HuH-7.5 (cell line): ENCODE results near the gene B3GLCT.

ENCODE experiments used
- DNase-seq: peaks from one replicate; pipeline ENCODE4 v3.0.0; 2011; ENCODE audit warnings: low spot score

The B3GLCT gene

DNA sequence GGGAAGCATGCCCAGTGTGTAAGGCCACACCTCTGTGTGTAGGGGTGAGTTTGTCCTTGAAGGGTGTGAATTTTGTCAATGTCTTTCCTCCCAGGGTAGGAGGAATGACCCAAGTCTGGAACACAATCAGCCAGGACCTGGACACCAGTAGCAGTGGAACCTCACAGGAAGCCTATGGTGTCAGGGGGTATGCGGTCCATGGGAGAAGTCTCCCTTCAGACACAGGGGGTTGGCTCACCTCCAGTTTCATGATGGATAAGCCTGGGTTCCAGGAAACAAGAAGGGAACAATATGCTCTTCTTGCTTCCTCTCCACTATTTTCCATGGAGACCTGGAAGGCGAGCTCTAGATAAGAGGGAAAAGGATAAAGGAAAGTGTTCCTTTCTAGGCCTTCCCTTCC, 23.9 kb downstream of the B3GLCT start:
- DNase-seq = no peak

DNA sequence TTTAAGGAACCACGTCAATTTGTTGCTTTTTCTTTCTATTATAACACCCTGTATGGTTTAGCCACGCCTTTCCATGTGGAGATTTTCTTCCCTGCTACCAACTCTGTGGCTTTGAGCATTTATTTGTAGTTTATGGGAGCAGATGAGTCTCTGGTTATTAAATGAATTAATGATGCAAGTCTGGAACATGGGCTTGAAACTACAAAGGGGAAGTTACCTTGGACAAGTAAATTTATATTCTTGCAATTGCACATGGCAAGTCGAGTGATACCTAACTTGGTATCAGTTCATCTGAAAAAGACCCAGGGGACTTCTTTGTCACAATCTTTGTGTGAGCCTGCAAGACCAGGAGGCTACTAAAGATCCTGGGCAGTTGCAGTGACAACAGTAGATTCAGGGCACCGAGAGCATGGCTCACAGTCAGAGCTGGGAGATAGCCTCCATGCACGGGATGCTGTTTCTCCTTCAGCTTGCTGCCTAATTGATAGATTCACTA, 24.4 kb downstream of the B3GLCT start:
- no peak for DNase-seq

DNA sequence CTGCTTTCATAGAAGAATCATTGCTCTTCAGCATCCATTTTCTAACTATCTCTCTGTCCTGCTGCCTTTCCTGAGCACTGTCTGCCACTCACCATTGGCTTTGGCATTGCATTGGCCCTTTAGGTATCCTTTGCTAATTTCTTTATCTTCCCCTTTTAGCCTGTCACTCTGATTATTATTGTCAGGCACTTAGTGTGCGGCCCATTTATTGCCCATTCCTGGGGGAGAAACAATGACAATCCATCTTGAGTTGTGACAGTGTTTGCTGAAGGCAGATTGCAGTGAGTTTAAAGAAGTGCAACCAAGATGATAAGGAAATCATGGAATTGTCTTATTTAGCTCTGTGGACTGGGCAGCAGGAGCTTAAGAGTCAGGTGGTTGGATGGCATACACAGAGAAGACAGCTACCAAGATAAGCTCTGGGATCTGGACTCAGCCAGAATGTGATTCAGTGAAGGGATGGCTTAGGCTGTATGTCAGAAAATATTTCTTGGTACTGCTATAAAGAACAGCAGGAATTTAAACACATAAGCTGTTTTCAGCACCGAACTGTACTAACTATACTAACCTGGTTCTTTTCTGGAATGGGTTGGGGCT, 25.3 kb downstream of the B3GLCT start:
- DNase-seq = no peak

DNA sequence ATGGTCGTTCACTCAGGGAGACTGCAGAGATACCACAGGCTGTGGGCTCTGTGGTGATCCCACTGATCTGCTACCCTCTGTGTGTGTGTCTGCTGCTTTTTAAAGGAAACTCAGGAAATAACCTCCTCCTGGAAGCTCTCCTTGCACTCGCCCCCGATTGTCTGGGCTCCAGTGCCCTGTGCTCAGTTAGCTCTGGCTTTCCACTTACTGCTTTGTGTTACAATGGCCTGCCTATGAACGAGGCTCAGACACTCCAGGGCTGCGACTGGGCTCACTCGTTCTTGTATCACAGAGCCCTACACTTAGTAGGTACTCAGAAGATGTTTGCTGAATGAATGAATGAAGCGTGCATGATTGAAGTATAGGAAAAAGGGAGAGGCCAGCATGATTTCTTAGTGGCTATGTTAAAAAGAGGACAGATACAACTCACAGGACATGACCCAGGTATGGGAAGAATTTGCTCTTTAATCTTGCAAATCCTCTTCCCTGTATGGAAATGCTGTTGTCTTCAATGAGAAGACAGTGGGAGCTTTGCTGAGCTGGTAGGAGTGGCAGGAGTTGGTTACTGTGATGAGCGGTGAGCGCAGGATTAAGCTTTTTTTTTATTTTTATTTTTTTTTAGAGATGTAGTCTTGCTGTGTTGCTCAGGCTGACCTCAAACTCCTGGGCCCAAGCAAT, 26.4 kb downstream of the B3GLCT start:
- no peak for DNase-seq

DNA sequence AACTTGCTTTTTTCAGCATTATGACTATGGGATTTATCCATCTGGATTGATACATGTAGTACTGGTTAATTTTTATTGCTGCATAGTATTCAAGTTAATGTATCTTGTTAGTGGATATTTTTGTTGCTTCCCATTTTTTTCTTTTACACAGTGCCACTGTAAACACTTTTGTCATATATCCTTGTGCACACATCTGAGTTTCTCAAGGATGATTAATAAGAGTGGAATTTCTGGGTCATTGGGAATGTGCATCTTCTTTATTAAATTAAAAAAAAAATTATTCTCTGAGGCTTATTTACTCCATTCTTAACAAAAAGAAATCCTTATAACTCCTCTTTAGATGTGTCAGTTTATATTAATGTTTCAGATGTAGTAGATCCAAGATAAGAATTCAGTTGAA, 27.3 kb downstream of the B3GLCT start:
- DNase-seq = no peak

DNA sequence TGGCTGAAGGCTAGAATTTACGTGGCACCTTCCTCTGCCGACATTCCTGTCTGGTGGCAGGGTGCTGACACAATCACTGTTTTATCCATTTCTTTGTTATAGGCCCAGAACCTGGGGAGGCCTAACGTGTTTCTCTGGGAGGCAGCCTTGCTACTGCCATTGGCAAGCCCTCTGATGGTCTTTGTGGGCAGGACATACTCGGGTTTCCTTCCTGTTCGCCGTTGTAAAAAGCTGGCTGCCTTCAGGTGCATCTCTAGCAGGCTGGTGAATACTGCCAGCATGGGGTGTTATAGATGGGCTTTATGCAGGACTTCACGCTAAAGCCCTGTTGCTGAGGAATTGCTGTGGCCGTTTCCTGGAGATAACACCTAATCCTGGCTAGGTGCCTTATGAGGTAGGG, 28.1 kb downstream of the B3GLCT start:
- no peak for DNase-seq

DNA sequence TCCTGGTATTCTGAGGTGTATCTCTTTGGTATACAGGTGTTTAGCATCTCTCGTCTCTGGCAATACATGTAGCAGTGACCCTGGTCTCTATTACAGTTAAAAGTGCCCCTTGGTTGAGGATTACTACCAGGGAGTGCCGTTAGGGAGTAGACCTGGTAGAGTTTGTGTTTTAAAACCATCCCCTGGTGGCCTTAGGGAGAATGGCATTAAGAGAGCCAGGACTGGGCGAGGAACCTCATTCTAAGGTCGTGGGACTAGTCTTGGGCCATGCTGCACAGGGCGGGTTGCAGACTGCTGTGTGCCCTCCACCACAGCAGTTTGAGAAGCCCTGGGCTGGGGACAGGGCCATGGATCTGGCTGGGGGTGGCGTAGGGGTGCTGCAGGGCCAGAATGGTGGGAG, 35.0 kb downstream of the B3GLCT start:
- DNase-seq = no peak

DNA sequence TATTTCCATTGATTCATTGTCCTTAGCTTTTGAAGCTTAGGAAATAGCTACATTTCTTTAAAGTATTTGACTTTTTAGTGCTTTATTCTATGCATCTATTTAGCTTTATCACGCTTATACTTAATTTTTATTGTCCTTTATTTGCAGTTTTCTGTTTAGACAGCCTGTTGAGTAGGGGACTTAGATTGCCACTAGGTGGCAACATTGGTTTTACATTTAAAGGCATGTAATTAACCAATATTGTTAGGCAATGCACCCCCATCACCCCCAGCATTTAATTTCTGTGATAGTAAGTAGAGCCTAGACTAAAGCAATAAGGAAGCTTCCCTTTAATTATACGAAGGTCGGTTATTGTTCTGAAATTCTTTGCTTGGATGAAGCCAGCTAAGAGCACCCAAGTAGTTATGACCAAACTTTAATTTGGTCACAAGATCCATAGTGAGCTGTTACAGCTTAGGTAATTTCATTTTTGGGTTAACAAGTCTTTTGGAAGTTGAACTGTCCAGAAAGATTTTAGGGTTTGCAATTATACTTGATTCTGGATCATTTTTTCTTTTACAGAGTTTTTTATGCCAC, 36.5 kb downstream of the B3GLCT start:
- DNase-seq = no peak

DNA sequence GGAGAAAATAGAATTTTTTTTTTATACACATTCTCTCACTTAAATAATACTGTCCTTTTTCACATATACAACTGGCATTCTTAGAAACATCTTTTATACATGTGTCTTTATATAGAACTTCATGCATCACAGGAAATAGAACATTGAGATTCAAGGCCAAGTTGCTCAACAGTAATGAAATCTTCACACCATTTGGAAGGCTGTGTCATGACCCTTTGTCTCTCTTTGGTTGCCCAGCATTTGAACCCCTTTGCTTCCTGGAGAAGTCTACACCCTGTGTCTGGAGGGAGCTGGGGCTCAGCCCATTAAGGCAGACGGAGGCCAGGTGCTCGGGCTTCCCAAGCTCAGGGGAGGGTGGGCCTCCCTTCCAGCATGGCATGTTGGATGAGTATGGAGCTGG, 41.1 kb downstream of the B3GLCT start:
- no peak for DNase-seq

DNA sequence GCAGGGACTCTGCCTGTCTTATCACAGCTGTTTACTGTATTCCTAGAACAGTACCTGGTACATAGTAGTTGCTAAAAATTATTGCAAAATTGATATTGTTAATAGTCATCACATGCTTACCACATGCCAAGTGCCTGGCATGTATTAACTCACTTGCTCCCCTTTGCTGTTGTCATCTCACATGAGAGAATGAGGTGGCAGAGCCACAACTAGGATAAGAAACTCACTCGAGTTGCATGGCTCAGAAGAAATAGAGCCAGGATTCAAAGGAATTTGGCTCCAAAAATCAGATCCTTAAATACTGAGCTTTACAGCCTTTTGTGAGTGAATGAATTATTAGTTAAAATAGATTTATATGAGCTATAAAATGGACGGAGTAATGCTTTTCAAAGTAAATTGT, 42.6 kb downstream of the B3GLCT start:
- no peak for DNase-seq

DNA sequence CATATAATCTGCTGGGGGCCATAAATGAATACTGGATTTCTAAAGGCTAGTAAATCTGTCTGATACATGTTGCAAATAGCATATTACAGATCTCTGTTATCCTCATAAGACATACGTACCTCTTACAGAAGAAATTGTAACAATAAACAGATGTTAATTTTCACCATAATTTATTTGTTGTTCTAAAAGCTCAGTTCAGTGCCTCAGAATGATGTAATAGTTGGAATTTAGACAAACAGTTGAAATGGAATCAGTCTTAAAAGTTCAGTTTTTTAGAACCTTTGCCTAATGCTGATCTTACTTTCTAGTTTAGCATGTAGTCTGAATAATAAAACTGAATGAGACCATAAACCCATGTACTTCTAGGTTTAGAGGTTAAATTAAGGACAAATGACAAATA, 43.1 kb downstream of the B3GLCT start:
- no peak for DNase-seq

DNA sequence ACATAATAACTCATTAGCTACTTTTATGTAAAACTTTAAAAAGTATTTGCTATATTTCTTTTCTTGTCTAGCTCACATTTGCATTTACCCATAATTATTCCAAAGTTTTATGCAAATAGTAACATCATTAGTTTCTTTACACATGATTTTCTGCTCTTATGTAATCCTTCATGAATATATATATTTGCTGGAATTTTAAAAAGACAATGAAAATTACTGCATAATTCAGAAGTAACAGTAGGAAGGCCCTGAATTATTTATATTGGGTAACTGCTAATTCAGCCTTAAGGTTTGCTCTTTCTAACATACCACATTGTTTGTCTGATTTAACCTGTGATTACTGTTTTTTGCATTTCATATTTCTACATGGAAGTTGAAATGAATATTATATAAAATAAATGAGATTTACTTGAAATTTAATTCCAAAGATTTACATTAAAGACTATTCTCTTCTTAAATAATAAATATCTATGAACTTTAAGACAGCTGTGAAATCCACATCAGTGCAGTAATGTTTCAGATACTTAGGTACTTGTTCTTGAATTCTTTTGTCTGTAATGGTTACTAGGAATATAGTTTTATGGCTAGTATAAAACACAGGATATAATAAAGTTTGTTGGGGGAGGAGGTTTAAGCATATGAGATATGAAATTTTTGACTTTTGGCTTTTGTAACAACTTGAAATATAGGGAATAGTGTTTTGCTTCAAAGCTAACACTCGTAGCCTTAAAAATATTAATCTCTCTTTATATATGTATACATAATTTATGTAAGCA, 46.0 kb downstream of the B3GLCT start:
- no peak for DNase-seq

DNA sequence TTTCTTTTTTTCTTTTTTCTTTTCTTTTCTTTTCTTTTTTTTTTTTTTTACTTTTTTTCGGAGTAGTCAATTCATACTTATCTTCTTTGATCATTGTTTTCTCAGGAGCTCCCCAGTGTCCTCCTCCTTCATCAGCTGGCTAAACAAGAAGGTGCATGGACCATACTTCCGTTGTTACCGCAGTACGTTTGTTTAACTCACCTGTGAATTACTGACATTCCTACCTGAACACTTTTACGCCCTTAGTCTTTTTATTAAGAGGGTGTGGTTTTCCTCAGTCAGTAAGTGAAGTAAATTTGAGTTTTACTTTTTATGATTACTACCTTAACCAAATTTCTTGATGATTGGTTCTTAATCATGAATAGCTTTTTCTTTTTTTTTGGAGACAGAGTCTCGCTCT, 47.1 kb downstream of the B3GLCT start:
- no peak for DNase-seq

DNA sequence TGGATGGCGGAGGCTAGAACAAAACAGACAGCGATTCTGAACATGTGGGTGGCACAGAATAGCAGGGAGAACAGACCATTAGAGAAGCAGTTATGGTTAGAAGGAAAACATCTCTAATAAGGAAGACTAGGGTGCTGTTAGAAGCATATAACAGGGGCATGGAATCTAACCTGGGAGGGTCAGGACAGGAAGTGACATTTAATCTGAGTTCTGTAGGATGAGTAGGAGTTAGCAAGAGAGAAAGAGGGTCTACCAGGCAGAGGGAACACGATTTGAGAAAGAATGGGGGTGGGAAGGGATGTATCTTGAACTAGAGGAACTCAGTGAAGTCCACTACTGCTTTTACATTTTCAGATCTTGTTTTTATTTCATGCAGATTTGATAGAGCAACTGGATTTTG, 48.6 kb downstream of the B3GLCT start:
- DNase-seq = no peak

DNA sequence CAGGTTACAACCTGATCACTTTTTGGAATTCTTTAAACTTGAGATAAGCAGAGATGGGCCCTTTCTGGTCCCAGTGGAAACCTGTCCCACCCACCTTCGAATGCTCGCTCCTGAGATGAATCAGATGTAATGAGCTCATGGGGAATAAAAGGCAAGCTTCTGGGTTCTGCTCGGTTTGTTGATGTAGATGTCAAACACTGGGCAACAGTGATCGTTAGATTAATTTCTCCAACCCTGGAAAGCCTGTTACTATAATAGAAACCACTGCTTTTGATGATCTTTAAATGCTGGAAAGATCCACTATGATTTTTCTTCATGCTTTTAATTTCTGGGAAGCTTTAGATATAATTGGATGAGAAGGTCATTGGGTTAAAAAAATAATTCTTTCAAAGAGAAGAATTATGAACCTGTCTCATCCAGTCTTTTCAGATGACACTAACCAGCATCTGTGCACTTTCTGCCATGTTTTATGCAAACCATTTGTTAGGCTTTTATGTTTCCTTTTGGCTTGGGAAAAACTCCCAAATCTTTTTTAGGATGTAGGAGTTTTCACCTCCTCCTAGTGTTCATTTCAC, 49.3 kb downstream of the B3GLCT start:
- DNase-seq = no peak

DNA sequence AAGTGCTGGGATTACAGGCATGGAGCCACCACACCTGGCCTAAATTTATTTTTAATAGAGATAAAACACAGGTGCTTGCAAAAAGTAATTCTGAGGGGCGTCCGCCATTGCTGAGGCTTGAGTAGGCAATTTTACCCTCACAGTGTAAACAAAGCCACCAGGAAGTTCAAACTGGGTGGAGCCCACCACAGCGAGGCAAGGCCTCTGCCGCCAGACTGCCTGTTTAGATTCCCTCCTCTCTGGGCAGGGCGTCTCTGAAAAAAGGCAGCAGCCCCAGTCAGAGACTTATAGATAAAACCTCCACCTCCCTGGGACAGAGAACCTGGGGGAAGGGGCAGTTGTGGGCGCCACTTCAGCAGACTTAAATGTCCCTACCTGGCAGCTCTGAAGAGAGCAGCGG, 50.7 kb downstream of the B3GLCT start:
- no peak for DNase-seq

DNA sequence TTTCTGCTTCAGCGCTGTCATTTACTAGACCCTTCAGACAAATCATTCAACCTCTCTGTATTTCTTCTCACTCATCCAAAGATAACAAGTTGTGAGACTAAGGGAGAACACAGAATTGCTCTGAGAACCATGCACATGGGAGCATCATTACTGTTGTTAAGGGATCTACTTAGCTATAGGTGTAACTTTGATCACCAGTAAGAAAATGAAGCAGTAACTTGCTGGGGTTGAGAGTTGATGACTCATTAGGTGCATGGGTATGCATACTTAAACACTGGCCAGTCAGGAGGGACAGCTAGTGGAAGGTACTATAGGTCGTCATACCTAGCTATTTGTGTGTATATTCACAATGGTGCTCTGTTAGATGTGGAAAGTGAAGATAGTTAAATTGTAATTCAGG, 61.5 kb downstream of the B3GLCT start:
- DNase-seq = no peak

DNA sequence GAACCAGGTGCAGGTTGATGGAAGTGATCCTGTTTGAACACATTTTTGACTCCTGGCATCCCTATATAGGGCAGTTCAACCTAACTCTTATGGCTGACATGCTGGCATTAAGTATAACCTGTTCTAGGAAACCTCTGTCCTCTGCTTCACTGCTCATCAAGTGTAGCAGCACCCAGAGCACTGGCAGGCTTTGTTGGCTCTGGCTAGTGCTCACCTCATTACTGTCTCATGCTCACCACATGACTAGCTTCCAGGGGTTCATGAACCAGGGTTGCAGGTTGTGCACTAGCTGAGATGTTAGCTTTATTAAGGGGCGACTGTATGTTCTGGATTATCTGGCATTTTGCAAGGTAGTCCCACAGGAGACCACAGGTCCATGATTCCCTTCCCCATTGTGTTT, 63.6 kb downstream of the B3GLCT start:
- no peak for DNase-seq

DNA sequence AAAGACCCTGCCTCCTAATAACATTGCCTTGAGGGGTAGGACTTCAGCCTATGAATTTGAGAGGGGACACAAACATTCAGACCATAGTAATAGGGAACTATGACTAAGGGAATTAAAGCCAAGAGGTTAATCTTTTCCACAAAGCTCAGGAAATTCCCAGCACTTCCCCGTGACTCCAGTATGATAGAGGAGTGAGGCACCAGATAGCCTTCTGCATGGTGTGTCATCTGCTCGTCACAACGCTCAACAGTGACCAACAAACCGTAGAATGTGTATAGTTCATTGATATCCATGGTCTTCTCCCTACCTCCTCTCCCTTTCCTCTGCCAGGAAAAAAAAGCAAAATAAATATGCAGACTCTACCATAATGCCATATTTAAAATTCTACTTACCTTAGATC, 64.4 kb downstream of the B3GLCT start:
- DNase-seq = no peak

DNA sequence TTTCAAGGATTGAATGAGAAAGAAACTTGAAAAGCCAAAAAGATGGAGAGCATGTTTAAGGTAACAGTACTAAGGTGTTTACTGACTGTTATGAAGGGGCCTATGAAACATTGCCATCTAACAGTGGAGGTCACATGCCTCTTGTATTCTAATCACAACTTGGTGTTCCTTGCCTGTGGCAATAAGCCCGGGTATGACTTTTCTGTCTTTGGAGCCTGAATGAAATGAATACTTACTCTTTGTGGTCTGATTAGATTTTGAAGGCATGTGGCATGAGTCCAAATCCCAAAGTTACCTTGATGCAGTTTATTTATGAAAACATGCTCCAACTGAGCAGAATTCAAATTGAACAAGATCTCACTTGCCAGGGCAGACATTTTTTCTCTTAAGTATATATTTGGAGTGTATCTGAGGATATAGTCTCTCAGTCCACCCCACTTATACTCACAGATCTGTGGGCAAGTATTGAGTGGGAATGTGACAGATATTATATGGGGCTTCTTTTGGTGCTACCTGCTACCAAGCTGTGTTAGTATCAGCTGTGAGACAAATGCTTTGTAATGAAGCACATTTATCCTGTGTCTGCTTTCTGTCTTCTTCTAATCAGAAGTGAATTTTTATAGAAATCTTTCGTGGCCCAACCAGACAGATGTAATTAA, 67.5 kb downstream of the B3GLCT start:
- DNase-seq = no peak

DNA sequence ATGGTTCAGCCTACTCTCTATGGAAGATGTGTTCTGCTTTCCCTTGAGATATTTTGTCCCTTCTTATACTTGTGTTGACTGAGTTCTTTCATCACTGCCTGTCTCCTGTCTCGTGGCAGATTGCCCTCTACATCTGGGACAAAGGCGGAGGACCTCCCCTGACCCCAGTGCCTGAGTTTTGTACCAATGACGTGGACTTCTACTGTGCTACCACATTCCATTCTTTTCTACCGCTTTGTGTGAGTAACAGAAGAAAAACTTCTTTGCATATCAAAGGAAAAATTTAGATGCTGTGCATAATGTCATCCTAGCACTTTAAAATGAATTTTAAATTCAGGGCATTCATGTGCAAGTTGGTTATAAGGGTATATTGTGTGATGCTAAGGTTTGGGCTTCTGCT, 74.6 kb downstream of the B3GLCT start:
- no peak for DNase-seq

DNA sequence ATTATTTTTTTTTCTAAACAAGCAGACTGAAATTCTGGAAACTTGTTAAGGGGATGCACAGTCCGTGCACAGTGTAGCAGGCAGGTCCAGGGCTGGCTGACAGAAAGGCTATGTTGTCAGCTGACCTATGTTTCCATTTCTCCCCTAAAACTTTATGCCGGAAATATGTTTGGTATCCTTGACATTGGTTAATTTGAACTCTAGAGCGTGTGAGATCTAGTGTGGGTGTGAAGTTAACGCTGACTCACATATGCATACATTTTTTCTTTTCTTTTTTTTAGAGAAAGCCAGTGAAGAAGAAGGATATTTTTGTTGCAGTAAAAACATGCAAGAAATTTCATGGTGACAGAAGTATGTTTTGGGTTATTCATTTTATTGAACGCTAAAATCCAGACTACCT, 76.6 kb downstream of the B3GLCT start:
- DNase-seq = no peak
